Measurements from ENCODE around the gene LCE4A.
"Not testable (repeated sequence)": the region's sequence is repeated elsewhere in the genome, so short reads cannot be mapped to it uniquely, and the experiment has no call there.

The LCE4A gene, protein sequence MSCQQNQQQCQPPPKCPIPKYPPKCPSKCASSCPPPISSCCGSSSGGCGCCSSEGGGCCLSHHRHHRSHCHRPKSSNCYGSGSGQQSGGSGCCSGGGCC

DNA sequence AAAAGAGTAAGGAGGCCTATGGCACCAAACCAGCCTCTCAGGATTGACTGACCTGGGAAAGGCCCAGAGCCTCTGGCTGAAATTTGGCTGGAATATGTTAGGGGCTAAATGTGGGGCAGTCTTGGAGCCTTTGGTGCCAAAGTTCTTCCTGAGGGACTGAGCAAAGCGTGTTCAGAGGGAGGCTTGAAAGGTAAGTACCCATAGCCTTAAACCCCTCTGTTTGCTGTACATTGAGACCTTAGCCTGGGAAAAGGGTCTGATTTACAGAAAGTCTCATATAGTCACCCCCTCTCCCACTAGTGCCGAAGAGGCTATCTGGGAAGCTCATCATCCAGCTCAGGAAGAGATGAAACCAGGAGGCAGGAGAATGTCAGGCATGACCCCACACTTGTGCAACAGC is at the start of gene LCE4A:
Gene LCE4A (plus strand): TSS at position 301 of the 400 bp plus-strand sequence. CDS start 916 bp downstream, outside the sequence.
- in situ Hi-C loops (cut with MboI; ENCODE audit: low sequenced_read_pairs), result no loop called here

DNA sequence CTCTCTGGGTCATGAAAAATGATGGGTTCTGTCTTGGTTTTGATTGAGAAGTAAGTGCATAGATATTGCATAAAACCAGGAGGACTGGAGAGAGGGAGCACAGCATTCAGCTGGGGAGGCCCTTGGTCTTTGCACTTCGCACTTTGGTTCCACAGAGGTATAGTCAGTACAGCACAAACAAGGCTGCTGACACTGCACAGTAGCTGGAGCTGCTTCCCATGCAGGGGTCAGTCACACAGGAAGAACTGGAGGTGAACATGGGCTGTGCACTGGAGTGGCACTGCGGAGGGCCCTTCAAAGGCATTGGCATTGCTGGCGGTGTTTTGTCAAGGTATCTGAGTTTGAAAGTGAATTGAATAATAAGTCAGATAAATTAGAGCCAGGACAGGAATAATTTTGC is 49.3 kb upstream of the LCE4A start:
- in situ Hi-C loops (cut with MboI; ENCODE audit: low sequenced_read_pairs), result no loop called here

DNA sequence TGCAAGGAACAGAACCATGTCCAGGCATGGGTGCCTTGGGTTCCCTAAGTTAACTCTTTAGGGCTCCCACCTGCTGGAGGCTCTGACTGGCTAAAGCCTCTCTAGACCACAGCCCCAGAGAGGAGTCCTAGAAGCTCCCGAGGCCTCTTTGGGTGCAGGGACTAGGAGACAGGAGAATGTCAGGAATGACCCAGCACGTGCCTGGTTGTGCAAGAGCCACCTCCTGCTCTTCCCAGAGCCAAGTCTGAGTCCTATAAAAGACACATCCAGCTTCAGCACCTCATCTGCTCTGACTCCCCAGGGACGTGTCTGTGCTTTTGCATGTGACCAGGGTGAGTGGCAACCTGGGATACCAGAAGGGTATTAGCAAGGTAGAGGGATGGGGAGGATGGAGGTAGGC is 44.9 kb upstream of the LCE4A start, which contains the start of gene LCE2D:
Gene LCE2D (plus strand): TSS at position 283 of the 400 bp plus-strand sequence. CDS start 726 bp downstream, outside the sequence.
- in situ Hi-C loops (cut with MboI; ENCODE audit: low sequenced_read_pairs), result no loop called here

DNA sequence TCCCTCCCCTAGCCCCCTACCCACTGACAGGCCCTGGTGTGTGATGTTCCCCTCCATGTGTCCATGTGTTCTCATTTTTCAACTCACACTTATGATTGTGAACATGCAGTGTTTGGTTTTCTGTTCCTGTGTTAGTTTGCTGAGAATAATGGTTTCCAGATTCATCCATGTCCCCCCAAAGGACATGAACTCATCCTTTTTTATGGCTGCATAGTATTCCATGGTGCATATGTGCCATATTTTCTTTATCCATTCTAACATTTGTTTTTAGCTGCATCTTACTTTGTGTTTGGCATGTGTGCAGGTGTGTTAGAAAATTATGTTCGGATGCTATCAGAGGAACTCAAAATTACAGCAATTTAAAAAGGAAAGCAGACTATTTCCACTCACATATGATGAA is 41.8 kb upstream of the LCE4A start:
- in situ Hi-C loops (cut with MboI; ENCODE audit: low sequenced_read_pairs), result not testable (repeated sequence)

DNA sequence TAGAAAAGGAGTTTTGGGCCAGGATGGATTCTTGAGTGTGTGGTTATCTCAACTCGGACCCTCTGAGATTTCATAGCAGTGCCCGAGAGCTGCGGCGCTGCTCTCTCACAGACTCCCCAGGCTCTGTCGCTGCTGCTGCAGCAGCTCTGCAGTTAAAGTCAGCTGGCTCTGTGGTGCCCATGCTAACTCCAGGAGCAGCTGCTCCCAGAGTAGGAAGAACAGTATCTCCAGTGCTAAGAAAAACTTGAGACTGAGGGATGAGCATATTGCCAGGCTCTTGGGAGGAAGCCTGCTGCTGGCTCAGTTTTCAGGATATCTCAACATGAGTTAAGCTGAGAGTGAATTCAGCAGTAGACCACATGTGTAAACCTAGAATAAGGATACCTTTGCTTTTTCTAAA is 40.3 kb upstream of the LCE4A start:
- in situ Hi-C loops (cut with MboI; ENCODE audit: low sequenced_read_pairs), result no loop called here

DNA sequence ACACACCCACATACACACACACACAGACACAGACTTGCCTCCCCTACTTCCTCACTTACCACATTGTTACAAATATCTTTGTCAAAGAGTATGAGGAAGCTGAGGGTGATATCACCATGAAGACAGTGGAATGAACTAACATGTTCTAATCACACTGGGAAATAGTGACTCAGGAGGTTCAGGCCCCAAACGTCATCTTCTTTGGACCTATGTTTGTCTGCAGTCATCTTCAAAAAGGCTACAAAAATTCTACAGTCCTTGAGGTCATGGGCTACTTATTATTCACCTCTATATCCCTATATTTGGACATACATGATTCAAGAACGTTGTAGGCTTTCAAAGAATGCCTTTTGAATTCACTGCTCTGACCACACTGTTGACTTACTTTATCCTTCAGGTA is 34.9 kb upstream of the LCE4A start:
- in situ Hi-C loops (cut with MboI; ENCODE audit: low sequenced_read_pairs), result no loop called here

DNA sequence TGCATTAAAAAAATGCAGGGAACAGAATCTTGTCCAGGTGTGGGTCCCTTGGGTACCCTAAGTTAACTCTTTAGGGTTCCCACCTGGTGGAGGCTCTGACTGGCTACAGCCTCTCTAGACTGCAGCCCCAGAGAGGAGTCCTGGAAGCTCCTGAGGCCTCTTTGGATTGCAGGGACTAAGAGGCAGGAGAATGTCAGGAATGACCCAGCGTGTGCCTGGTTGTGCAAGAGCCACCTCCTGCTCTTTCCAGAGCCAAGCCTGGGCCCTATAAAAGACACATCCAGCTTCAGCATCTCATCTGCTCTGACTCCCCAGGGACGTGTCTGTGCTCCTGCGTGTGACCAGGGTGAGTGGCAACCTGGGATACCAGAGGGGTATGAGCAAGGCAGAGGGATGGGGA is 33.0 kb upstream of the LCE4A start, which contains the start of gene LCE2C:
Gene LCE2C (plus strand): TSS at position 297 of the 400 bp plus-strand sequence. CDS start 737 bp downstream, outside the sequence.
- in situ Hi-C loops (cut with MboI; ENCODE audit: low sequenced_read_pairs), result not testable (repeated sequence)

DNA sequence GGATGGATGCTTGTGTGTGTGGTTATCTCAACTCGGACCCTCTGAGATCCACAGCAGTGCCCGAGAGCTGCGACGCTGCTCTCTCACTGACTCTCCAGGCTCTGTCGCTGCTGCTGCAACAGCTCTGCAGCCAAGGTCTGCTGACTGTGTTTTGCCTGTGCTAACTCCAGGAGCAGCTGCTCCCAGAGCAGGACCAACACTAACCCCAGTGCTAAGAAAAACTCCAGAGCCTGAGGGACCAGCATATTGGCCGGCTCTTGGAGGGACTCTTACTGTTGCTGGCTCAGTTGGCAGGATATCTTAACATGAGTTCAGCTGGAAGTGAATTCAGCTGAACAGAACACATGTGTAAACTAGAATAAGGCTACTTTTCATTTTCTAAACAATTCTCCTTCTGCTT is 28.5 kb upstream of the LCE4A start:
- in situ Hi-C loops (cut with MboI; ENCODE audit: low sequenced_read_pairs), result no loop called here

DNA sequence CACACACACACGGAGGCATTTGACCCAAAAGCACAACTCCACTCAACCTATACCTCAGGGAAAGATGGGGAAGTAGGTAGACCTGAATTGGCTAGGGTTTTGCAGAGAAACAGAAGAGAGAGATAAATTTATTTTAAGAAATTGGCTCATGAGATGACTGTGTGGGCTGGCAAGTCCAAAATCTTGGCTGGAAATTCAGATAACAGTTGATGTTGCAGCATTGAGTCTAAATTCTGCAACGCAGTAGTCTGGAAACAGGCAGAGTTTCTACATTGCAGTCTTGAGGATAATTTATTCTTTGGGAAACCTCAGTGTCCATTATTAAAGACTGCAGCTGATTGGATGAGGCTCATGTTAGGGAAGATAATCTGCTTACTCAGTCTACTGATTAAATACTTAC is 26.3 kb upstream of the LCE4A start:
- in situ Hi-C loops (cut with MboI; ENCODE audit: low sequenced_read_pairs), result no loop called here

DNA sequence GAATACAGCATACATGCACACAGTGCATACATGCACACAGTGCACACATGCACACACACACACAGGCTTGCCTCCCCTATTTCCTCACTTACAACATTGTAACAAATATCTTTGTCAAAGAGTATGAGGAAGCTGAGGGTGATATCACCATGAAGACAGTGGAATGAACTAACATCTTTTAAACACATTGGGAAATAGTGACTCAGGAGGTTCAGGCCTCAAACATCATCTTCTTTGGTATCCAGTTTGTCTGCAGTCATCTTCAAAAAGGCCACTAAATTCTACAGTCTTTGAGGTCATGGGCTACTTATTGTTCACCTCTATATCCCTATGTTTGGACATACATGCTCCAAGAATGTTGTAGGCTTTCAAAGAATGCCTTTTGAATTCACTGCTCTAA is 24.1 kb upstream of the LCE4A start:
- in situ Hi-C loops (cut with MboI; ENCODE audit: low sequenced_read_pairs), result no loop called here

DNA sequence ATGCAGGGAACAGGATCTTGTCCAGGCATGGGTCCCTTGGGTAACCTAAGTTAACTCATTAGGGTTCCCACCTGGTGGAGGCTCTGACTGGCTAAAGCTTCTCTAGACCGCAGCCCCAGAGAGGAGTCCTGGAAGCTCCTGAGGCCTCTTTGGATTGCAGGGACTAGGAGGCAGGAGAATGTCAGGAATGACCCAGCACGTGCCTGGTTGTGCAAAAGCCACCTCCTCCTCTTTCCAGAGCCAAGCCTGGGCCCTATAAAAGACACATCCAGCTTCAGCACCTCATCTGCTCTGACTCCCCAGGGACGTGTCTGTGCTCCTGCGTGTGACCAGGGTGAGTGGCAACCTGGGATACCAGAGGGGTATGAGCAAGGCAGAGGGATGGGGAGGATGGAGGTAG is 22.1 kb upstream of the LCE4A start, which contains the start of gene LCE2B:
Gene LCE2B (plus strand): TSS at position 301 of the 400 bp plus-strand sequence. CDS start 721 bp downstream, outside the sequence.
- in situ Hi-C loops (cut with MboI; ENCODE audit: low sequenced_read_pairs), result not testable (repeated sequence)

DNA sequence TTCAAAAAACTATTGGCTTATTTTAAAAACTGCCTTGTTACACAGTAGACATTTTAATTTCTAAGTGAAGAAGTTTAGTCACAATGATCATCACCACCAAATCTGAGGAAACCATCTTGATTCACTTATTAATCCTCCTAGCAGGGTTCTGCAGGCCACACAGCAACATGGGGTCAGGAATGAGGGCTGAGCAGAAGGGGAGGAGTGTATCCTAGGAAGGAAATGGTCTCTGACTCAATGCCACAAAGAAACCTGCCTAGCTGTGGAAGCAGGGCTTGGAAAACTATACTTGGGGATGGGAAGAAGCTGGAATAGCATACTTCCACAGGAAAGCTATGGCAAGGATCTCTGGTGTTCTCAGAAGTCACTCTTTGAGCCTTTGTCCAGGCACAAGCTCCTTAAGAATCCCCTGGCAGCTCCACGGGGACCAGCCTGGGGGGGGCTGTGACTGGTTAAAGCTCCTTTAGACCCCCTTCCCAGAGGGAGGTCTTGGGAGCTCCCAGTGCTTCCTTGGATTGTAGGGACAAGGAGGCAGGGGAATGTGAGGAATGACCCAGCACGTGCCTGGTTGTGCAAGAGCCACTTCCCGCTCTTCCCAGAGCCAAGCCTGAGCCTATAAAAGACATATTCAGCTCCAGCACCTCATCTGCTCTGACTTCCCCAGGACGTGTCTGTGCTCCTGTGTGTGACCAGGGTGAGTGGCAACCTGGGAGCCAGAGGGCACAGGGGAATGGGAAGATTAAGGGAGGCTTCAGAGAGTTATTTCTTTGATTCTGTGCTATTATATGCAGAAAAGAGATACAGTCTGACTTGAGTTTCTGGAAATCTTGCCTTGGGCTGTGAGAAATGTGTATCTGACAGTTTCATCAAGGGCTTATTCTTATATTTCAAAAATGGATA is 10.0 kb upstream of the LCE4A start, which contains the start of gene LCE2A:
Gene LCE2A (plus strand): TSS at position 645 of the 900 bp plus-strand sequence. CDS start 557 bp downstream, outside the sequence.
- in situ Hi-C loops (cut with MboI; ENCODE audit: low sequenced_read_pairs), result no loop called here

DNA sequence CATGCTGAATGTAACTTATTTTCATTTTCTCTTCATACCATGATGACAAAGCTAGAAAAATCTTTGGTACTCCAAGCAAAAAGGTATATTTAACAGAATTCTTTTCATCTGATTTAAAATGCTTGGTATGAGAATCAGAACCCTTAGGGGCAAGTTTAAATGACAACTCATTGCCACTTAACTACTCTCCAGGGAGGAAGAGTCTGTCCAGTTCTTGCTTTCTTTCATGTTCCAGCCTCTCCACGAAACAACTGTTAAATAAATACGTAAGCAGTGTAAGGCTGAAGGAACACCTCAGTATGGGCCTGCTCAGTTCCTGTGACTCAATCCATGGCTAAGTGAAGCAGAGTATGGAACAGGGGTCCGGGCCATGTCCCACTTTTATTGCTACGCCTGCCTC is 8.2 kb upstream of the LCE4A start:
- in situ Hi-C loops (cut with MboI; ENCODE audit: low sequenced_read_pairs), result no loop called here

DNA sequence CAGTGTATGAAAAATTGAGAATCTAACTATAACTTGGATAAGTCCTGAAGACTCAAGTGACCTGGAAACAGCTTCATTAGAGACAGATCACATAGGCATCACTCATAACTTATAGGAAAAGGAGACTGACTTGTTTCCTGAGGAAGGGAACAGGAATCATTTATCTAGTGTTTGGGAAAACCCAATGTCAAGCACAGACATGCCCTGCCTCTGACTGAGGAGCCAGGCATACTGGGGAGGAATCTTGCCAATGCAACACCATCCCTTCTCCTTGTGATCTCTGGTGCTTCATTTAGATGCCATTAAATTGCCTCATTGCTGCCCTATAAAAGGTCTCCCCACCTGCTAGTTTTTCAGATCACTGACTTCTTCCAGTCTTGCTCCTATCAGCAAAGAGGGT is 10.3 kb downstream of the LCE4A start:
- in situ Hi-C loops (cut with MboI; ENCODE audit: low sequenced_read_pairs), result no loop called here

DNA sequence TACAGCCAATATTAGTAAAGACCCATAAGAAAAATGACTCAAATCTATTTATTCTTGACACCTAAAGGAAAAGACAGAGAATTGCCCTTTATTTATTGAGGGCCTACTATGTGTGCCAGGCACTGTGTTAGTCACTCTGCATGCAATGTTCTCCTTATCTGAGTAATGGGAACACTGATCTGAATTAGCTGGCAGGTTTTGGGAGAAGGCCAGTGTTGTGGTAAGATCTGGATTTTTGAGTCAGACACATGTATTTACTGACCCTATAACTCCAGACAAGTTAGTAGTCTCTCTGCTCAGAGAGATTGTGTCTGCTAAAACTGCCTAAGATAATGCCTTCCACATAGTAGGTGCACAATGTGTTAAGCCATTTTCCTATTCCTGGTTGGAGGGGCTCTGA is 17.3 kb downstream of the LCE4A start:
- in situ Hi-C loops (cut with MboI; ENCODE audit: low sequenced_read_pairs), result no loop called here

DNA sequence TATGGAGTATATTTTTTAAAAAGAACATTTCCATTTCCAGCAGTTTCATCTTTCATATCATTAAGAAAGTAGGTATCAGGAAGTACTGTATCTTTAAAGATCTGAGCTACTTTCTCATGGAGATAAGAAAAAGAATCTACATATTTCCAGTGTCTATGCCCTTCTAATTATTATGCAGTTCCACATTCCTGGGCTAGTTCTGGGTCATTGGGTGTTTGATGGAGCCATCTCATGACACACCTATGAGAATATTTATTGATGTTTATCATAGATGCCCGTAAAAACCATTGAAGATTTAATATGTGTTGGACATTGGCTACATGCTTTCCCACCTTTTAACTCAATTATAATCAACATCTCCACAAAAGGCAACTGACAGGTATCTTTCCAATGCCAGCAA is 21.0 kb downstream of the LCE4A start:
- in situ Hi-C loops (cut with MboI; ENCODE audit: low sequenced_read_pairs), result no loop called here

DNA sequence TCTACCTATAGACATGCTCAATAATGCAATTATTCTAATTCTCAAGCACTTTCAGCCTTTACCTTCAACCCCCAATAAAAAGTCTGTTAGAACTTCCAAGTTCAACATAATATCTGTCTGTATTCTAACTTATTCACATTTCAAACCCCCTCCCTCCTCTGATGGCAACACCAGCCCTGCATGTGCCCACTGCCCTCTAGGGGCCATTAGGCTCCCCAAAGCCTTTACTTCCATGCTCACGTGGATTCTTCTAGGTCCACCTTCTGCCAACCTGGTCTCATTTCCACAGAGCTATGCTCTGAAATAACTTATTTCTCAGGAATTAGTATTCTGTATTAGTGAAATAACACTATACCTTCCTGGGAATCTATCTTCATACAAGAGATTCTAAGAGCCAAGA is 27.7 kb downstream of the LCE4A start:
- in situ Hi-C loops (cut with MboI; ENCODE audit: low sequenced_read_pairs), result no loop called here

DNA sequence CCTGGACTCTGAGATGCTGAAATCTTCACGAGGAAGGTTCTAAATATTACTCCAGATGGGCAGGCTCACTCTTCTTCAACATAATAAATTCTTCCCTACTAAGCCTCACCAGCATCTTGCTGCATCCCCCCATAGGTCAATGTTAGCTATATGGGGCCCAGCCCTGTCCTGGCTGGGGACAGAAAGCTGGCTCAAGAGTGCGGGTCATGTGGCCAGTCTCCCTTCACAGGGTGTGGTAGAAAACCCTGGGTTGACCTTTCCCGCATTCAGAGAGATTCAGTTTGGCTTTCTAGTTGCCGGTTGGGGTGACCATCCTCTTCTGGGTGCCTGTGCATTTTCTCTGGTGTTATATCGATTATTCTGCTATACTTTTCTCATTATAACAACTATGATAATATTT is 30.0 kb downstream of the LCE4A start:
- in situ Hi-C loops (cut with MboI; ENCODE audit: low sequenced_read_pairs), result no loop called here

DNA sequence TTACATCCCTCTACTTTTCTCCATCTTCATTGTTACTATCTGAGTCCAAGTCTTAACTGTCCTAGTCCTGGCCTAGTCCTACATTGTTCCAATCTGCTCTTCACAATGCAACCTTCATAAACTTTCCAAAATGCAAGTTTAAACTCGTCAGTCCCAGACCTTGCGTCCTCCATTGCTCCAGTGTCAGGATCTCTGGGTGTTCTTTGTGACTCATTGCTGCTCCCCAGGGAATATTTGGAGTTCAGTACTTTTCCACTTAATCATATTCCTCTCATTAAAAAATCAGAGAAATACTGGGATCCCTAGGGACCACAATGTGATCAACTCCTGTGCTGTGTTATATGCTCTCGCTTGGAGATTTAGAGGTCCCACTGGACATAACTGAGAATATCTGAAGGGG is 31.9 kb downstream of the LCE4A start:
- in situ Hi-C loops (cut with MboI; ENCODE audit: low sequenced_read_pairs), result no loop called here

DNA sequence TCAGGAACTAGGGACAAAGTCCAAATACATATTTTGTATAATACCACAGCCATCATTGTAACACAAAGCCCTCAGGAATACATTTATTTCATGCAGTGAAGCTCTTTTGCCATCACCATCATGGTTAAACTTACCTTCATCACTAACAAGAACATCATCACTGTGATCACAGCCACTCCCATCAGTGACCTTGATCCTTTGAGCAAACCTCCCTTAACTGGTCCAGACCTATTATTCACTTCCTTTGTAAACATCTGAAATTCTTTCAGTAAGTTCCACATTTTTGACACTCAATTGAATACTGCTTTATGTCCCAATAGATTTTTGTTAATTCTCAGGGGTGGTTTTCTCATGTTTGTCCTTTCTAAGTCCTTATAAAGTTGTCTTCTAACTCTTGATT is 33.7 kb downstream of the LCE4A start:
- in situ Hi-C loops (cut with MboI; ENCODE audit: low sequenced_read_pairs), result no loop called here

DNA sequence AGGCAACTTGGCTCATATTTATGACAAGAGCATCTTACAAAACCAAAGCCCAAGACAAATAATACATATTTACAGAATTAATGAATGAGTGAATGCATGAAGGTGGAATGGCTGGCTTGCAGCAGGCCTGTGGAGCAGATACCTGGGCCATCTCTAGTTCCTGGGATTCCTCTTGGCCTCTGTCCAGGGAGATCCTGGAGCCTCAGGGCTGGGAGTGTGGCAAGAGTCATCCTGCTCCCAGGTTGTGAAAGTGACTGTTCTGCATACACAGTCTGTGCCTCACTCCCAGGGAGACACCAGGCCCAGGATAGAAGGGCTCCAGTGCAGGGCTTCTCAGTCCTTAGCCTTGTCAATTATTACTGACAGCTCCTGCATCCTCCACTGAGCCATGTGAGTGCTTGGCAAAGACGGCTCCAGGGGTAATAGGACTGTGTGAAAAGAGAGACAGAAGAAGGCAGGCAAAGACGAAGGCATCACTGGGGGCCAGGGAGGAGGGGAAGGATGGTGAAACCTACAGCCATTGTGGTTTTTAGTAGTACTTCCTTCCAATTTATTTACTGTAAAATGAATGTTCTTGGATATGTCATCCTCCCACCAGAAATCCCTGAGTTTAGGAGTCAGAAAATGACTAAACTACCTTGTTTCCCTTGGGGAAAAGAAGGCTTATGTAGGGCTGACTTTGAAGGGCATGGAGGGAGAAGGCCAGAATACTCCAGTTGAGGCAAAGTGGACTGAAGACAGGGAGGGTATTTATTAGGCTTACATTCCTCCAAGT is 35.6 kb downstream of the LCE4A start:
- in situ Hi-C loops (cut with MboI; ENCODE audit: low sequenced_read_pairs), result no loop called here

All from HL-60/S4 (cell line).